Activated naive CD8-positive, alpha-beta T cell treated with anti-CD3 and anti-CD28 coated beads, Interleukin-2, amount 50 U/mL, for 24 hours (primary cell): Measurements from ENCODE around the gene GPR150.

Experiments used
- ATAC-seq: fragments of 150-1000 bp; cut with Tn5 transposase; one replicate; pipeline ENCODE4 v1.10.0; 2021
- DNase-seq: peaks from one replicate; pipeline ENCODE4 v3.0.0; 2021
- H3K27ac Mint-ChIP-seq: one replicate; pipeline ENCODE4 v1.8.0; 2021; ENCODE audit warnings: mild to moderate bottlenecking, mixed read lengths
- H3K27me3 Mint-ChIP-seq: one replicate; pipeline ENCODE4 v1.8.0; 2021; ENCODE audit warnings: mixed read lengths
- H3K36me3 Mint-ChIP-seq: one replicate; pipeline ENCODE4 v1.8.0; 2021; ENCODE audit warnings: low read depth, mixed read lengths
- H3K4me1 Mint-ChIP-seq: one replicate; pipeline ENCODE4 v1.8.0; 2021; ENCODE audit warnings: mixed read lengths
- H3K4me3 Mint-ChIP-seq: one replicate; pipeline ENCODE4 v1.8.0; 2021; ENCODE audit warnings: mild to moderate bottlenecking, moderate library complexity, mixed read lengths
- H3K9me3 Mint-ChIP-seq: one replicate; pipeline ENCODE4 v1.8.0; 2021; ENCODE audit warnings: mixed read lengths

Gene GPR150

DNA sequence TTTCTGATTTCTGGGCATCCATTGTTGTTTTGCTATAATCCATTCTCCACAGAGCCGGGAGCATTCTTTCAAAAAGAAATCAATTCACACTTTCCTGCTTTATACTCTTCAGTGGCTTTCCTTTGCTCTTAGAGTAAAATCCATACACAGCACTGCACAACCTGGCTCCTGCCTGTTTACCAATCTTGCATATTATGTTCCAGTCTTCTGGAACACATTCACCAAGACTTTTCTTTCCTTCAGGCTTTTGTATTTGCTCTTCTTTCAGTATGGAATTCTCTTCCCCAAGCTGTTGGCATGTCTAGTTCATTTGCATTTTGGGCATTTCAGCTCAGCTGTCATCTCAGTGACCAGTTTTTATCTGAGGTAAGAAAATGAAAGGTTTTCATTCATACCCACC, 33.0 kb downstream of the GPR150 start:
- Mint-ChIP-seq H3K27me3 (no peaks in the 10 kb centered on the region), H3K4me1 (peaks cover 13% of the 10 kb centered on the region), H3K36me3 (peaks cover 4% of the 10 kb centered on the region), H3K27ac (no peak overlapping the region), H3K4me3 (no peak overlapping the region), H3K9me3 (no peaks in the 10 kb centered on the region)
- no peak for ATAC-seq
- no peak for DNase-seq

DNA sequence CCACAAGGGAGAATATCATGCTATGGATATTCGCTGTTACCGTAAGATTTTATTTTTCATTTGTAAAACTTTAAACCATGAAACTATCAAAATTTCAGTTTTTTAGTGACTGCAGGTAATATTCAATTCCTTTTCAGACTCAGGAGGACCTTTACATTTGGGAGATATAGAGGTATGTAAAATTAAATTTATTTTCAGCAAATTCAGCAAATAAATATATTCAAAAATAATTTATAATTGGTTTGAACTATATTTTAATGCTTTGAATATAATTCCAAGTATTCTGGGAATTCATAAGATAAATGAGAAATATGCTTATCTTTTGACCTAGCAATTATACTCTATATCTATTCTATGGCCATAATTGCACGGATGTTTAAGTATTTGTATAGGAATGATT, 34.3 kb downstream of the GPR150 start:
- DNase-seq = no peak
- H3K36me3 Mint-ChIP-seq = peaks cover 4% of the 10 kb centered on the region
- no peaks in the 10 kb centered on the region for H3K27me3 Mint-ChIP-seq
- peaks cover under 1% of the 10 kb centered on the region for H3K4me1 Mint-ChIP-seq
- no peak overlapping the region for H3K4me3 Mint-ChIP-seq
- H3K9me3 Mint-ChIP-seq = no peaks in the 10 kb centered on the region
- no peak overlapping the region for H3K27ac Mint-ChIP-seq
- no peak for ATAC-seq

DNA sequence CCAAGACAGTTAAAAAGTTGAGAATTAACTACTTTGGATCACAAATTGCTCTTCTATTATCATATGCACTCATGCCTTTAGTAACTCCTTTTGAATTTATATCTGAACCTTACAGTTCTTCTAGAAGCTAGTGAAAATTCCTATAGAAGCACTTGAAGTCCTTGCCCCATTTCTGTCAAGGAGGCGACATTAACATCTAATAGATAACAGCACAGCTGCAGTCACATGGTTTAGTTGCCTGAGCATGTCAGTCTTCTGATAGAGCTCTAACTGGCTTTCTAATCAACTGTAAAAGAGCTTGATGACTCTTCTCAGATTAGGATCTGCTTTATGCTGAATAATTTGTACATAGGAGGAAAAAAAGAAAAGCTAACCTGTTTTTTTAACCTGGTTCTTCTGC, 35.7 kb downstream of the GPR150 start:
- no peaks in the 10 kb centered on the region for H3K4me1 Mint-ChIP-seq
- ATAC-seq (no peak), DNase-seq (no peak)
- peaks cover 4% of the 10 kb centered on the region for H3K36me3 Mint-ChIP-seq
- no peak overlapping the region for H3K4me3 Mint-ChIP-seq
- H3K27ac Mint-ChIP-seq = no peak overlapping the region
- no peaks in the 10 kb centered on the region for H3K9me3 Mint-ChIP-seq
- H3K27me3 Mint-ChIP-seq = no peaks in the 10 kb centered on the region

DNA sequence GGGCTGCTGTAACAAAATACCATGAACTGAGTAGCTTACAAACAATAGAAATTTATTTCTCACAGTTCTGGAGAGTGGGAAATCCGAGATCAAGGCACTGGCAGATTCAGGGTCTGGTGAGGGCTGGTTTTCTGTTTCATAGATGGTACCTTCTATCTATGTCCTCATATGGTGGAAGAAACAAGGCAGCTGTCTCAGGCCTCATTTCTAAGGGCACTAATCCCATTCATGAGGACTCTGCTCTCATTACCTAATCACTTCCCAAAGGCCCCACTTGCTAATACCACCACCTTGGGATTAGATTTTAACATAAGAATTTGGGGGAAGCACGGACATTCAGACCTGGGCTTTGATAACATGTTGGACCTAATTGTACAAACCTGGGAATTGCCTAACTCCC, 40.2 kb downstream of the GPR150 start:
- Mint-ChIP-seq H3K36me3 (peaks cover 2% of the 10 kb centered on the region), H3K4me3 (no peak overlapping the region), H3K27ac (no peak overlapping the region), H3K9me3 (no peaks in the 10 kb centered on the region), H3K27me3 (no peaks in the 10 kb centered on the region), H3K4me1 (no peaks in the 10 kb centered on the region)
- no peak for DNase-seq
- no peak for ATAC-seq

DNA sequence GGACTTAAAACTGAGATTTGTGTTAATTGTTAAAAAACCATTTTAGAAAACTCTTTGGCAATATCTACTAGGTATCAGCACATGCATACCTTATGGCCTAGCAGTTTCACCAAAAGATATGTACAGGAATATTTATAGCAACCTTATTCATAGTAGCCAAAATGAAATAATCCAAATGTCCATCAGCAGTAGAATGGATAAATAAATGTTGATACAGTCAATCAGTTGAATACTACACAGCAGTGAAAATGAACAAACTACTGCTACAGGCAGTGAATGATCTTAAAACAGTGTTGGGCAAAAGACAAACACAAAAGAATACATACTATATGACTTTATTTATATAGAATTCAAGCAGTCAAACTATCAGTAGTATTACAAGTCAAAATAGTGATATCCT, 43.1 kb downstream of the GPR150 start:
- Mint-ChIP-seq H3K27me3 (no peaks in the 10 kb centered on the region), H3K27ac (no peak overlapping the region), H3K4me1 (no peaks in the 10 kb centered on the region), H3K4me3 (no peak overlapping the region), H3K9me3 (no peaks in the 10 kb centered on the region), H3K36me3 (no peaks in the 10 kb centered on the region)
- ATAC-seq (no peak), DNase-seq (no peak)

DNA sequence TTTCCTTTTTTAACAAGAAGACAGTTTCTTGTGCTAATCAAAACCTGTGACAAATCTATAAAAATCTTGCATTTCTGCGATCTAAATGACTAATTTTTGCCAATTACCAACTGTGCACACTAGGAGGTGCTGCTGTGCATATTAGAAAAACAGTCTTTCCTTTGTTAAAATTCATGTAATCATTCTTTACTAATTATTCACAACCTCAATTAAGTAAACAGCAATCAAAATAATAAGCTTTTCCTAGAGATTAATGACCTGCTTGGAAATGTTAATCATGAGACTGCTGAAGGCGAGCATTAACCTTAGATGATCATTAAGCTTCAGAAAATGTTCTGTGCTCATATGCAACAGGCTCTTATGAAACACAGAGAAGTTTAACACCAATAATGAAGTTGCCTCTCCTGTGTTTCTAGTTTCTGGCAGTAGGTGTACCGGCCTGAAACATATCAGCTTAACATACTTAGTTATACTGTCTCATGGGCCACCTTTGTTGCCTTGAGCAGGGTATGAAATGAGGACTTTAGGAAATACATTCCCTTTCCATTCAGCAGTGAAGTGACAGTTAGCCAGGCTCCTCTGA, 44.4 kb downstream of the GPR150 start:
- Mint-ChIP-seq H3K36me3 (no peaks in the 10 kb centered on the region), H3K27ac (no peak overlapping the region), H3K4me3 (no peak overlapping the region), H3K27me3 (no peaks in the 10 kb centered on the region), H3K4me1 (no peaks in the 10 kb centered on the region), H3K9me3 (no peaks in the 10 kb centered on the region)
- DNase-seq (peak; percentile 36), ATAC-seq (no peak)

DNA sequence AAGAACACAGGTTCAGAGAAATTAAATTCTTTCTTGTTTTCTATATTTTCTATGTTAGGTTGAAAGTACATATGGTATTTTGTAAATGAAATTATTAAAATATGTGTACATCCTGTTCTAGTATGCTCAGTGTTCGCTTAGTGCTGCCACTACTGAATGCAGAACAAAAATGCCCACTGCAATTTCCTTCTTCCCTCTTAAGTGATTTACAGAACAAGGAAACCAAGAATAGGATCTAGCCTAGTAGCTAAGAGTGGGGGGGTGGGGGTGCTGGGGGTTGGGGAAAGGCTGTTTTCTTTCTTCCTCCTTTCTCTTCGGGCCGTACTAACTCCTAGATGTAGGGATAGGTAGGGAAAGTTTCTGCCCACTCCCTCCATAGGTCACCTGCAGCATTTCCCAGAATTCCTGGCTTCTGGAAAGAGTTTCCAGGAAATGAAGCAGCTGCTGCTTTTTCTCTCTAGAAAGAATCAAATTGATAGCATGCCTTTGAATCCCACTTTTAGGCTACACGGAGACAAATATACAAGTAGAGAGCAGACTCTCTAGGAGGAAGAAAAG, 47.3 kb downstream of the GPR150 start:
- ATAC-seq (no peak), DNase-seq (no peak)
- no peaks in the 10 kb centered on the region for H3K4me1 Mint-ChIP-seq
- no peak overlapping the region for H3K4me3 Mint-ChIP-seq
- no peaks in the 10 kb centered on the region for H3K36me3 Mint-ChIP-seq
- H3K27me3 Mint-ChIP-seq = no peaks in the 10 kb centered on the region
- no peaks in the 10 kb centered on the region for H3K9me3 Mint-ChIP-seq
- H3K27ac Mint-ChIP-seq = no peak overlapping the region

DNA sequence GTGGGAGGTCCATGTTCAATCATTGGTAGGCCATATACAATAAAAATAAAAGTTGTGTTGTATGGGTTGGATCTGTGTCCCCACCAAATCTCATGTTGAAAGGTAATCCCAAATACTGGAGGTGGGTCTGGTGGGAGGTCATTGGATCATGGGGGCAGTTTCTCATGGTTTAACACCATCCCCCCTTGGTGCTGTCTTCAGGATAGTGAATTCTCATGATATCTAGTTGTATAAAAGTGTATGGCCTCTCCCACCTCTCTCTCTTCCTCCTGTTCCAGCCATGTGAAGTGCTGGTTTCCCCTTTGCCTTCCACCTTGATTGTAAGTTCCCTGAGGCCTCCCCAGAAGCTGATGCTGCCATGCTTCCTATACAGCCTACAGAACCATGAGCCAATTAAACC, 47.8 kb downstream of the GPR150 start:
- no peak overlapping the region for H3K27ac Mint-ChIP-seq
- H3K4me1 Mint-ChIP-seq = no peaks in the 10 kb centered on the region
- no peak overlapping the region for H3K4me3 Mint-ChIP-seq
- H3K9me3 Mint-ChIP-seq = no peaks in the 10 kb centered on the region
- ATAC-seq (no peak), DNase-seq (no peak)
- H3K27me3 Mint-ChIP-seq = no peaks in the 10 kb centered on the region
- no peaks in the 10 kb centered on the region for H3K36me3 Mint-ChIP-seq

DNA sequence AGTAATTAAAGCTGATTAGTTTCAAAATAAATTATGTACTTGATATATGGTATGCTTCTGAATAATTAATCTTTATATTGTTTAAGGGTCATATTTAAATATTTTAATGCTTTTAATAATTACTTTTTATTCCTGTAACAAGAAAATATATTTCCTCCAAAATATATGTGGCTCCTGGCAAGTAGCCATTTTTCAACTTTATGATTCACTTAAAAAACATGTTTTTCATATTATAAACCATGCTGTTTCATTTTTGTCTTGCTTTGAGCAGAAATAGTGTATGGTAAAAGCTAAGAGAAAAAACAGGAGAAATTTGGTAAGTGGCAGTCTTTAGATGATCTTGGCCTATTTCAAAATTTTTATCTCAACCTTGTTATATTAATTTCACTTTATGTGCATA, 48.3 kb downstream of the GPR150 start:
- no peak overlapping the region for H3K4me3 Mint-ChIP-seq
- H3K9me3 Mint-ChIP-seq = no peaks in the 10 kb centered on the region
- H3K27ac Mint-ChIP-seq = no peak overlapping the region
- DNase-seq (no peak), ATAC-seq (no peak)
- no peaks in the 10 kb centered on the region for H3K4me1 Mint-ChIP-seq
- no peaks in the 10 kb centered on the region for H3K27me3 Mint-ChIP-seq
- H3K36me3 Mint-ChIP-seq = no peaks in the 10 kb centered on the region

DNA sequence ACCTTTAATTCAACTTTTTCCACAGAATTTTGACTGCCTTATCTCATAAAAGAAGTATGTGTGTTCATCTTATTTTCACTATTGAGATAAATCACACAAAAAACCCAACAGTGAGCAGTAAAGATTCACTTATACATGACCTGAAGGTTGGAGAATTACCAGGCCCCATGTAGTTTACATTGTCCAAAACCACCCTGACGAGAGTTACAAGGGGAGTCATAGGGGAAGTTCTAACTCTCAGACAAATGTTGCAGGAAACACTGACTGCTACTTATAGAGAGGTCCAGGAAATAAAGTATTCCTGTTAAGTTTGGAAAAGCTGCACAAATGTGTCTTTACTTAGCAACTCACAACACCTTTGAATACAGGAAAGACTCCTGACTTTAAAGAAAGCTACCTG, 48.8 kb downstream of the GPR150 start:
- DNase-seq = no peak
- Mint-ChIP-seq H3K27ac (no peak overlapping the region), H3K4me3 (no peak overlapping the region), H3K4me1 (no peaks in the 10 kb centered on the region), H3K9me3 (no peaks in the 10 kb centered on the region), H3K36me3 (no peaks in the 10 kb centered on the region), H3K27me3 (no peaks in the 10 kb centered on the region)
- ATAC-seq = no peak

DNA sequence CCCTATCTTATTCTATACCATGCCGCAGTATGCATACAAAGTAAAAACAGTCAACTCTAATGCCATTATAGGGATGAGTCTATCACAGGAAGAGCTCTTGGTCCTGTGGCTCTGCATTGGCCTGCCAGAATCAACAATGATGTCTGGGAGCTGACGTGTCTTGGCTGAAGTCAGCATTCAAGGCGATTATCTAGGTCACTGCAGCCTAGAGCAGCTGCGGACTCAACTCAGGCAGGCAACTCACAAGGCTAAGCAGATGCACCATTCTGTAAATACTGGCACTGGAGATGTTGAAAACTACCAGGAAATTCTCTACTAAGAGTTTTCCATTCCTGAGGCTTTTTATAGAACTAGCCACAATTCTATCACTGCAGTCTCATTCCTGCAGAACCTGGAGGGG, 49.7 kb downstream of the GPR150 start:
- H3K27ac Mint-ChIP-seq = no peak overlapping the region
- DNase-seq = no peak
- no peaks in the 10 kb centered on the region for H3K9me3 Mint-ChIP-seq
- no peaks in the 10 kb centered on the region for H3K27me3 Mint-ChIP-seq
- no peak for ATAC-seq
- no peaks in the 10 kb centered on the region for H3K36me3 Mint-ChIP-seq
- H3K4me1 Mint-ChIP-seq = no peaks in the 10 kb centered on the region
- H3K4me3 Mint-ChIP-seq = no peak overlapping the region

DNA sequence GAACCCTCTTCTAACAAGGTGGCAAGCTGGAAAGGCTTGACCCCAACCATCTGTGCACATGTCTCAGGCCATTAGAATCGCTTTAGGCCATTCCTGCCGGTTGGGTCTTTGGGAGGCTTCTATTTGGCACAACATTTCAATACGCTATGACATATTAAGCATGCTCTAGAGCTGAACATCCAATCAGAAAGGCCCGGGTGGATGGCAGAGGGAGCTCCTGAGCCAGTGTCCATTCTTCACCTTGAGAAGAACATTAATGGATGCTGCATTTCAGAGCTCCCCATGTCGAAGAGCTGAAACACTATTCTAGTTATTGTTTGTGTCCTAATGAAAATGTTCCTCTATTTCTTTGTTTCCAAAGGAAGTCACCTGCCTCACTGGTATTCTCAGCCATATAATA, 50.1 kb downstream of the GPR150 start:
- Mint-ChIP-seq H3K36me3 (no peaks in the 10 kb centered on the region), H3K27ac (no peak overlapping the region), H3K9me3 (no peaks in the 10 kb centered on the region), H3K4me3 (no peak overlapping the region), H3K27me3 (no peaks in the 10 kb centered on the region), H3K4me1 (no peaks in the 10 kb centered on the region)
- DNase-seq = no peak
- no peak for ATAC-seq

DNA sequence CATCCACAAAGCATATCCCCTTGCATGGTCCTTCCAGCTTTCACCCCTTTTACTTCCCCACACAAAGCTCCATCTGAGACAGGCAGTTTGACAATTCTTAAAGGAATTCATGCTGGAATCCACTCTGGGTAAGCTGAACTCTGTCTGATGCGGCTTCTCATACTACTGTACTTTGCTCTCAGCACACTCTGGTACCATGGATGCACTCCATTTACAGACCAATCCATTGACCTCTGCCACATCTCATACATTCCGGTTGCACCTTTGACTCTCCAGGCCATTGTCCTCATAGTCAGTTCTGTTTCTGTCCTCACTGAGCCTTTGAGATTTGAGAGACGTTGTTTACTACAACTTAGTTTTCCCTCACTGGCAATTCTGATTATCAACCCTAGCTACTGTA, 50.7 kb downstream of the GPR150 start:
- Mint-ChIP-seq H3K27me3 (no peaks in the 10 kb centered on the region), H3K27ac (no peak overlapping the region), H3K9me3 (no peaks in the 10 kb centered on the region), H3K4me3 (no peak overlapping the region), H3K4me1 (no peaks in the 10 kb centered on the region), H3K36me3 (no peaks in the 10 kb centered on the region)
- no peak for ATAC-seq
- no peak for DNase-seq
